Subcutaneous abdominal adipose tissue (tissue), 5 donors: Measurements from ENCODE around the gene CHD6.

Experiments
- H3K27ac ChIP-seq: one replicate; pipeline ENCODE4 v1.7.0; 2013; ENCODE audit warnings: low read depth, mild to moderate bottlenecking, inconsistent platforms, low read length, moderate library complexity
- H3K27me3 ChIP-seq, 5 donors: one replicate each; pipeline ENCODE4 v1.7.0; 2013; ENCODE audit warnings: low read length in 5 of 5, inconsistent platforms in 1 of 5; ENCODE audit not compliant: control insufficient read depth in 5 of 5, insufficient read depth in 4 of 5
- H3K36me3 ChIP-seq, 5 donors: one replicate each; pipeline ENCODE4 v1.7.0; 2013; ENCODE audit warnings: low read length in 5 of 5; ENCODE audit not compliant: control insufficient read depth in 5 of 5, insufficient read depth in 5 of 5
- H3K4me1 ChIP-seq, 5 donors: one replicate each; pipeline ENCODE4 v1.7.0; 2013; ENCODE audit warnings: low read length in 5 of 5, mild to moderate bottlenecking in 3 of 5, moderate library complexity in 1 of 5; ENCODE audit not compliant: control insufficient read depth in 5 of 5, insufficient read depth in 5 of 5
- H3K4me3 ChIP-seq, 5 donors: one replicate each; pipeline ENCODE4 v1.7.0; 2013; ENCODE audit warnings: low read length in 5 of 5, low read depth in 1 of 5
- H3K9ac ChIP-seq, 5 donors: one replicate each; pipeline ENCODE4 v1.7.0; 2013; ENCODE audit warnings: low read length in 5 of 5, mild to moderate bottlenecking in 4 of 5, moderate library complexity in 3 of 5
- H3K9me3 ChIP-seq, 5 donors: one replicate each; pipeline ENCODE4 v1.7.0; 2013; ENCODE audit warnings: low read length in 5 of 5; ENCODE audit not compliant: control insufficient read depth in 5 of 5
- donor health status: healthy.
- donor health status: healthy.
- donor health status: healthy.
- donor health status: healthy.
- donor health status: healthy.

CHD6 gene

DNA sequence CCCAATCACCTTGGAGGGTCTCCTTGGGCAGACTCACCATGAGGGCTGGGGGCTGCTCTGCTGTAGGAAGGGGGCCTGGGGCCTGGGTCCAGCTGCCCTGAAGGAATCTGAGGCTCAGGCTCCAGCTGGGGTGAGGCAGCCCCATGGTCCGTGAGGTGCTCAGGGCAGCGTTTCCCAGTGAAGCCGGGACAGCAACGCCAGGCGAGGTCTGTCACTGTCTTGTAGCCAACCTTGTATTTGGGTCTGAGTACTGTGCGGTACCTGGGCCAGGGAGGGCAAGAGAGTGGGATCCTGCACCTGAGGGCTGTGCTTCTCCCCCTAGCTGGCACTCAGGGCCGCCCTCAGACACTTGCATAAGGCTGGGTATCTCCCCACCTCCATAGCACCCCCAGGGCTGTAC, 254.6 kb downstream of the CHD6 start:
- H3K27ac ChIP-seq = no peak overlapping the region
- H3K9me3 ChIP-seq = no peaks in the 10 kb centered on the region
- peaks cover 25 to 40% (median 33%) of the 10 kb centered on the region in 5 donors for H3K27me3 ChIP-seq
- no peak overlapping the region for H3K9ac ChIP-seq
- peaks cover 0 to 10% (median 9%) of the 10 kb centered on the region in 5 donors for H3K36me3 ChIP-seq
- H3K4me3 ChIP-seq = no peak overlapping the region
- peaks cover 0 to 12% (median 7%) of the 10 kb centered on the region in 5 donors for H3K4me1 ChIP-seq

DNA sequence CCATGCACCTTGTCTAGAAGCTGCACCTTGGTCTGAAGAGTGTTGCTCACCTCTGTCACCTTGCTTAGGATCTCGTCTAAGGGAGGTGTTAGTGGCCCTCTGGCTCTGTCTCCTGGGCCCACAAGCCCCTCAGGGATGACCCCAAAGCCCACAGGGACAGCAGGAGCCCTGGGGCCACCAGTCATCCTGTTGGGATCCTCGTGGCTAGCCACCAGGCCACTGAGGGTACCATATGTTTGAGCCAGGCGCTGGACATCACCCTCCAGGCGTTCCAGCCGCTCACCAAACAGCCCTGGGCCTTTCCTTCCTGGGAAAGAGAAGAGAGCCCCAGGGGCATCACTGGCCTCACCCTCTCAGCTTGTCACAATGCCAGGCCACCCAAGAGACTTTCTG, 255.4 kb downstream of the CHD6 start:
- Histone ChIP-seq H3K36me3 (peaks cover 0 to 19% (median 17%) of the 10 kb centered on the region in 5 donors), H3K27me3 (peaks cover 25 to 36% (median 29%) of the 10 kb centered on the region in 5 donors), H3K9me3 (no peaks in the 10 kb centered on the region), H3K4me3 (no peak overlapping the region), H3K27ac (no peak overlapping the region), H3K9ac (no peak overlapping the region), H3K4me1 (peaks cover 0 to 12% (median 7%) of the 10 kb centered on the region in 5 donors)

DNA sequence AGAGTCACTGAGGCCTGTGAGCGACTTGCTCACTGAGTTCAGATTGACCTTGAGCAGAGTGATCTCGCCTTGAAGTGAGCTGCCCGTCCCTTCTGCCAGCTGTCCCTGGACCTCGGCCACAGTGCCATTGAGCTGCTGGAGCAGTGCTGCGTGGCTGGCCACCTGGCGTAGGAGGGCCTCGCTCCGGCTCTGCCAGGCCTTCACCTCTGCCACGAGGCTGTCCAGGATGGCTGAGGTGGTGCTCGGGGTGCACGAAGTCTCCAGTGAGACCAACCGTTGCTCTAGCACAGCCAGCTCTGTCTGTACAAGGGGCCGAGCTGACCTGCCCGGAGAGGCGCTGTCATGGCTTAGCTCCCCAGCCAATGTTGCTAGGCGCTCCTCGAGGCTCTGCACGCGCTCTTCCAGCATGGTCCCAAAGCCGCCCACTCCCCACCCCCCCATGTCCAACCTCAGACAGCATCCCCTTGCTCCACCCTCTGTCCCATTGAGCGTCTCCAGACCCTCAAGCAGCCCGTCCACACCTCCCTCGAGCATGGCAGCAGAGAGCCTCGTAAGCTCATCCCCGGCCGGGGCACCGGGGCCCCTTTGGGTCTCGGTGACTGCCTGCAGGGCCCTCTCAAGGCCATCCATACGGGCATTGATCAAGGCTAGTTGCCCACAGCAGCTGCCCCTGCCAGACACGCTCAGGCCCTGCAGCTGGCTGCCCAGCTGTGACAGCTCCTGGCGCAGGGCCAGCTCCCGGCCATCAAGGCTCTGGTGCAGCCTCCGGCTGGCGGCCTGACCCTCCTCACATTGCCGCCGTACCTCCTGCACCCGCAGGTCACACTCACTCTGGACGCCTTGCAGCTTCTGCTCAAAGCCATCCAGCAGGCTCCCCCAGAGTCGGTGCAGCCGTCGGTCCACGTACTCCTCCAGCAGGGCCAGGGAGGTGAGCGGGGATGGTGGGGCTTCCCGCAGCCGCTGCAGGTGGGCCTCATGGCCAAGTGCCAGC, 256.1 kb downstream of the CHD6 start:
- H3K36me3 ChIP-seq = peaks cover 0 to 26% (median 24%) of the 10 kb centered on the region in 5 donors
- peaks cover 0 to 12% (median 7%) of the 10 kb centered on the region in 5 donors for H3K4me1 ChIP-seq
- H3K4me3 ChIP-seq = no peak overlapping the region
- no peak overlapping the region for H3K9ac ChIP-seq
- no peaks in the 10 kb centered on the region for H3K9me3 ChIP-seq
- peaks cover 22 to 29% (median 23%) of the 10 kb centered on the region in 5 donors for H3K27me3 ChIP-seq
- no peak overlapping the region for H3K27ac ChIP-seq

DNA sequence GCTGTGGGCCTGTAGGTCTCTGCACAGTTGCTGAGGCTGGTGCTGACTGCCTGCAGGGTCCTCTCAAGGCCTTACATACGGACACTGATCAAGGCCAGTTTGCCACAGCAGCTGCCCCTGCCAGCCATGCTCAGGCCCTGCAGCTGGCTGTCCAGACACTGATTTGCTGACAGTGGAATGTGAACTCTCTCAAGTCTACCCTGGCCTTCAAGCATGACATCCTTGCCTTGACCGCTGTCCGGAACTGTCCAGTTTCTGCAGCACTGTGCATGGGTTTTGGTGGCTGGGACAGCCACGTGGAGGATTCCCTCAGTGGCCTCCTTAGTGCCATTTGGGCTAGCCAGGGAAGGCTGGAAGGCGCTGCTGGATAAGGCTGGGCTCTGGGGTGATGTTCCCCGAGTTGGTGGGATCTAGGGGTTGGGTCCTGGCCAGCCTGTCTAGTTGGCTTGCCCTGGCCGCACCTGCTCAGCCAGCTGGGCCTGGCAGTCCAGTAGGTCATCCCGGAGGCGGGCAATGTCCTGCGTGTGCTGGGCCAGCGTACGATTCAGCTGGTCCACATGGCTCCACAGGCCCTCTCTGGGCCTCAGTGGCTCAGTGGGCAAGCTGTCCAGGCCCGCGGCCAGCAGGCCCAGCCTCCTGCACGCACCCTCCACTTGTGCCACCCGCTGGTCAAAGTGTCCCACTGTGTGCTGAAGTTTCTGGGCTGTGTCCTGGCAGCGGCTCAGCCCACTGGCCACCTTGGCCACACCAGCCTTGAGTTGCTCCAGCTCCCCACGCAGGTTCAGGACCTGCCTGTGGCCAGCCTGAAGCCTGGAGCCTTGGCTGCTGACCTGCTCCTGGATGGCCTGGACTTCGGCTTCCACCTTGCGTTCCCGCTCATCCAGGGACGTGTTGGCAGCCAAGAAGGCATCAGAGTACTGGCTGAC, 257.1 kb downstream of the CHD6 start:
- H3K4me3 ChIP-seq = no peak overlapping the region
- peaks cover 0 to 7% (median 6%) of the 10 kb centered on the region in 5 donors for H3K4me1 ChIP-seq
- no peak overlapping the region for H3K27ac ChIP-seq
- H3K36me3 ChIP-seq = peaks cover 0 to 35% (median 33%) of the 10 kb centered on the region in 5 donors
- peaks cover 17 to 26% (median 19%) of the 10 kb centered on the region in 5 donors for H3K27me3 ChIP-seq
- H3K9ac ChIP-seq = no peak overlapping the region
- H3K9me3 ChIP-seq = no peaks in the 10 kb centered on the region

DNA sequence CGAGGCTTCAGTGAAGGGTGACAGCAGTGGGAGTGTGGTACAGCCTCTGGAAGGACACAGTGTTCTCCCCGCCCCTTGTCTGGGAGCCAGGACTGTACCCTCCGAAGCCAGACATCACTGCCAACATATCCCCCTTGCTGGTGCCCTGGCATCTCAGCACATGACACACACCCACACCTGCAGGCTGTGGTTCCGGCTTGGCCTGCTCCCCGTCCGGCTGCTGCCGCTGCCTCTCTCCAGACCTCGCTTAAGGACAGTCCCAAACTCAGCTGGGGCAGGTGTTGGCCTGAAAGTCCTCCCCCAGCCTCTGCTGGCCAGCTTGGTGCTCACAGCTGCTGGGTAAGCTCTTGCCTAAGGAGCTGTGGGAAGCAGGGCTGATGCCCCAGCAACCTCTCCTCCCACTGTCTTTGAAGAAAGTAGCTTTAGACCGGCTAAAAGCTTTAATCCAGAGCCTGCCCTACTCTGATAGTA, 258.6 kb downstream of the CHD6 start:
- Histone ChIP-seq H3K4me3 (no peak overlapping the region), H3K27ac (no peak overlapping the region), H3K36me3 (peaks cover 0 to 46% (median 42%) of the 10 kb centered on the region in 5 donors), H3K4me1 (no peaks in the 10 kb centered on the region), H3K27me3 (peaks cover 2 to 11% (median 4%) of the 10 kb centered on the region in 5 donors), H3K9ac (no peak overlapping the region), H3K9me3 (no peaks in the 10 kb centered on the region)

DNA sequence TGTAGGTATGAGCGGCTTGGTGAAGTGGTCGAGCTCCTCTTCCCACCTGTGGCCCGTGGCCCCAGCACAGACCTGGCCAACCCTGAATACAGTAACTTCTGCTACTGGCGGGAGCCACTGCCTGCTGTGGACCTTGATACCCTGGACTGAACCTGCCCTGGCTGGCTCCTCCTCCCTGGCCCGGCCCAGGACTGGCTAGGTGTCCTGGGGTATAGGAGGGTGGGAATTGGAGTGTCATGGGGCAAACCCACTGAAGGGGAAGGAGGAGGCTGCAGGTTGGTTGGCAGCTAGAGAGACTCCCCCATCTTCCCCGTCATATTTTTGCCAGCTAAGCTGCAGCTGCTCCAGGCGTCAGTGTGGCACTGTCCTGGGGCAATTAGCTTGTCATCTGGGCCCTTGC, 259.5 kb downstream of the CHD6 start:
- H3K4me3 ChIP-seq = no peak overlapping the region
- no peaks in the 10 kb centered on the region for H3K4me1 ChIP-seq
- H3K36me3 ChIP-seq = peaks cover 0 to 52% (median 48%) of the 10 kb centered on the region in 5 donors
- no peak overlapping the region for H3K27ac ChIP-seq
- H3K9ac ChIP-seq = no peak overlapping the region
- peaks cover 0 to 4% (median 0%) of the 10 kb centered on the region in 5 donors for H3K27me3 ChIP-seq
- no peaks in the 10 kb centered on the region for H3K9me3 ChIP-seq

DNA sequence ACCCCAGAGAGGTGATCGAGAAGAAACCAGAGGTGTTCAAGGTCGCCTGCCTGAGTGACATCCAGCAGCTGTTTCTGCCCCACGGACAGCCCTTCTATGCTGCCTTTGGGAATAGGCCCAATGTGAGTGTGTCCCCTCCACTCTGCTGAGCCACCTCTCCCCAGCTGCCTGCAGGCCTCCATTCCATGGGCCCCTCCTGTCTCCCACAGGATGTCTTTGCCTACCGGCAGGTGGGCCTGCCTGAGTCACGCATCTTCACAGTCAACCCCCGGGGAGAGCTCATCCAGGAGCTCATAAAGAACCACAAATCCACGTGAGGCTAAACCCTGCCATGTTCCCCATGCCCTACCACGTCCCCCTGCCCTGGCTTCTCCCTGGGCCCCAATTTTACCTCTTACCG, 259.9 kb downstream of the CHD6 start:
- Histone ChIP-seq H3K4me3 (no peak overlapping the region), H3K36me3 (peaks cover 0 to 57% (median 52%) of the 10 kb centered on the region in 5 donors), H3K4me1 (no peaks in the 10 kb centered on the region), H3K27me3 (no peaks in the 10 kb centered on the region), H3K9ac (no peak overlapping the region), H3K9me3 (no peaks in the 10 kb centered on the region), H3K27ac (no peak overlapping the region)

DNA sequence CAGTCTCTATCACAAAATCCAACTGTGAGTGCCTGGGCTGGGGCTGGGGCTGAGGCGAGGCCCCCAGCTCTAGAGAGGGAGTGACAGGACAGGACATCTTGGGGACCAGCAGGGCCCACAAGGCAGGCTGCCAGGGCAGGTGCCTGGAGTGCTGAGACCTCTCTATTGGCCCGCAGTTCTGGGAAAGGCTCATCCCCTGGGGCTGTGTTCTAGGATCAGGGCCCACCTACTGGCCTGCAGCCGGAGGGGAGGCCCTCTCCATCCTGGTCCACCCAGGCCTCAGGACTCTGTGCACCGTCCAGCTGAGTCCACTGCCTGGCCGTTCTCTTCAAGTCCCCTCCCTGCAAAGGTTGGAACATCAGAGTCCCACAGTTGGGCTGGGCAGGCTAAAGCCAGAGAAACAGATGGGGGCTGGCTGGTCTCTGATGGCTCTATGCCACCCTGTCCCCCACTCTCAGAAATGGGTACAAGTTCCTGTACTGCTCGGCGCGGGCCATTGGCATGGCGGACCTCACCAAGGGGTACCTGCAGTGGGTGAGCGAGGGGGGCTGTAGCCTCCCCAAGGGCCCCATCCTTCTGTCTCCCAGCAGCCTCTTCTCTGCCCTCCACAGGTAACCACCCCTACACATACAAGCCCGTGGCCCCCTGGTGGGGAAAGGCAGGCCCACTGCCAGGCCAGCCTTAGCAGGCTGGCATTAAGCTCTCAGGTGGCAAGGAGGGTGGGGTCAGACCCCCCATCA, 260.6 kb downstream of the CHD6 start:
- H3K27ac ChIP-seq = no peak overlapping the region
- H3K4me3 ChIP-seq = no peak overlapping the region
- no peaks in the 10 kb centered on the region for H3K4me1 ChIP-seq
- H3K9me3 ChIP-seq = no peaks in the 10 kb centered on the region
- peaks cover 0 to 62% (median 56%) of the 10 kb centered on the region in 5 donors for H3K36me3 ChIP-seq
- no peaks in the 10 kb centered on the region for H3K27me3 ChIP-seq
- no peak overlapping the region for H3K9ac ChIP-seq

DNA sequence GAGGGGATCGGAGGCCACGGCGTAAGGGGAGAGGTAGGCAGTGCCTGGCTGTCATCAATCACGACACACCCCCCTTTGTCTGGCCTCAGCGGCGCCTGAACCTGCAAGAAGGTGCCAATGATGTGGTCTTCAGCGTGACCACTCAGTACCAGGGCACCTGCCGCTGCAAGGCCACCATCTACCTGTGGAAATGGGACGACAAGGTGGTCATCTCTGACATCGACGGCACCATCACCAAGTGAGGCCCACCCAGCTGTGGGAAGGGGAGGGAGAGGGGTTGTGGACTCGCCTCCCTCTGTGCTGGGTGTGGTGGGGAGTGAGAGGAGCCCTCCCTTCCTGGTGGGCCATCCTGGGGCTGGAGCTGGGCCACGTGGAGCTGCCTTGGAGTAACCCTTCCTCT, 261.2 kb downstream of the CHD6 start:
- H3K4me3 ChIP-seq = no peak overlapping the region
- H3K36me3 ChIP-seq = peaks cover 0 to 68% (median 63%) of the 10 kb centered on the region in 5 donors
- no peak overlapping the region for H3K27ac ChIP-seq
- no peaks in the 10 kb centered on the region for H3K27me3 ChIP-seq
- H3K9me3 ChIP-seq = no peaks in the 10 kb centered on the region
- no peak overlapping the region for H3K9ac ChIP-seq
- H3K4me1 ChIP-seq = no peaks in the 10 kb centered on the region
